Activated naive CD8-positive, alpha-beta T cell treated with anti-CD3 and anti-CD28 coated beads, Interleukin-2, amount 10 ng/mL, durations not matched to agents 7 days and 5 days (primary cell): ENCODE data around the gene MYO18A. TPM values are rescaled to one million over a fixed set of nuclear protein-coding genes. Genes with fewer than 3 reads are reported as not detected.

Experiments used
- ATAC-seq: fragments of 150-1000 bp; cut with Tn5 transposase; one replicate; pipeline ENCODE4 v1.10.0; 2021; ENCODE audit warnings: low read depth, moderate library complexity
- POLR2A ChIA-PET: fragments of 350-600 bp; sonication (Branson Sonifier 250); formaldehyde crosslinking; loops from one replicate; lab custom pipeline; 2021; ENCODE audit warnings: antibody characterized with exemption; lab: Charles Lee
- DNase-seq: peaks from one replicate; pipeline ENCODE4 v3.0.0; 2021
- H3K27ac Mint-ChIP-seq: one replicate; pipeline ENCODE4 v1.8.0; 2022; ENCODE audit warnings: mild to moderate bottlenecking, mixed read lengths
- H3K27me3 Mint-ChIP-seq: one replicate; pipeline ENCODE4 v1.8.0; 2022; ENCODE audit warnings: mild to moderate bottlenecking, moderate library complexity, mixed read lengths
- H3K36me3 Mint-ChIP-seq: one replicate; pipeline ENCODE4 v1.8.0; 2021; ENCODE audit warnings: mild to moderate bottlenecking, mixed read lengths
- H3K4me1 Mint-ChIP-seq: one replicate; pipeline ENCODE4 v1.8.0; 2021; ENCODE audit warnings: mixed read lengths
- H3K4me3 Mint-ChIP-seq: one replicate; pipeline ENCODE4 v1.8.0; 2022; ENCODE audit warnings: mild to moderate bottlenecking, moderate library complexity, mixed read lengths
- H3K9me3 Mint-ChIP-seq: one replicate; pipeline ENCODE4 v1.8.0; 2021; ENCODE audit warnings: mixed read lengths
- total RNA-seq, 2 experiments: library from RNA; stranded (reverse); gene quantifications; one replicate each; pipeline ENCODE4 v1.2.3, GENCODE V29; 2021

MYO18A gene
- total RNA-seq, 2 experiments from 2014 or later: 79.7 to 80.6 TPM

GRCh38 chr17:29133121-29133713 lies 47.0 kb downstream of the MYO18A start:
- Mint-ChIP-seq H3K4me1 (peaks cover 29% of the 10 kb centered on the region), H3K27ac (peak overlapping the region; percentile 50), H3K9me3 (no peaks in the 10 kb centered on the region), H3K36me3 (peaks cover 4% of the 10 kb centered on the region), H3K4me3 (no peak overlapping the region), H3K27me3 (no peaks in the 10 kb centered on the region)
- POLR2A ChIA-PET: interaction anchor here (0.5 to 6.6 kb wide), 4 partner anchors 7 to 20 kb away, joined by 3 to 51 read pairs (median 10); no protein-coding TSS in a partner anchor
- DNase-seq (no peak), ATAC-seq (peak; percentile 24)

DNA sequence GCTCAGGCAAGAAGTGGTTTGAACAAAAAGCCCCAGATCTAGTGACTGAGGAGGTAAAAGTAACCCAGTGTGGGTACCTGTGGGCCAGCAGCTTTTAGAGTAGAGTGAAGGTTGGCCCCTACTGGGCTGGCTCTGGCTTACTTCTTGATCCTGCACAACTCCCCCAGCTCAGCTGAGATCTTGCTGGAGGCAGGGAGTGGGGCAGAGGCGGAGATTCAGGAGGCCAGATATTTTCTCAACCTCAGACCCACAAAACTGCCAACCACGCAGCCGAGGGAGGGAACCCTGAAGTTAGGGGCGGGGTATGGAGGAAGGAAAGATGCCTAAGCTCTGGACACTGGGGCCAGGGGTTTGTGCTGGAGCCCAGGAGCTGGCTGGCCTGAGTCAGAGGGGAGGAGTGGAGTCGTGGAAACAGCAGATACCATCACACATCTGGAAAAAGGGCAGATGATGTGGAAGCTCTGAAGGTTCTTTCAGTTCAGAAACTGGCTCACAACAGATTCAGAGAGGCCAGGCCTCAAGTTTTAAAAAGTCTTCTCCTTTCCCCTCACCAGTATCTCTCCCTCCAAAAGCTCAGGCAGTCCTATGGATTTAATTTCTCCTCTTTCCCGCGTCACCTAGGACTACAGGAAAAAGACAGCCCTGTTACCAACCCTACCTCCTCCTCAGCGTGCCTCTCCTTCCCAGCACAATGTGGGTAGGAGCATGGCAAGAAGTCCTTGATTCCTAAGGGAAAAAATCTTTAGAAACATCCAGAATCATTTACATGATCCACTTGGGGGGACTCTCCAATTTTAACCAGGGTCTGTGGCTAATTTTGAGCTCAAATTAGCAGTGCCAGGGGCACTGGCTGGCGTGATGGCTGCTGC lies 48.1 kb downstream of the MYO18A start:
- no peak overlapping the region for H3K27ac Mint-ChIP-seq
- no peaks in the 10 kb centered on the region for H3K27me3 Mint-ChIP-seq
- H3K36me3 Mint-ChIP-seq: peaks cover 4% of the 10 kb centered on the region
- no peak for ATAC-seq
- no peak for DNase-seq
- H3K4me3 Mint-ChIP-seq: no peak overlapping the region
- POLR2A ChIA-PET: interaction anchor here (1.1 to 6.6 kb wide), 3 partner anchors 7 to 17 kb away, joined by 4 to 51 read pairs (median 17); no protein-coding TSS in a partner anchor
- H3K4me1 Mint-ChIP-seq: peaks cover 21% of the 10 kb centered on the region
- no peaks in the 10 kb centered on the region for H3K9me3 Mint-ChIP-seq

DNA sequence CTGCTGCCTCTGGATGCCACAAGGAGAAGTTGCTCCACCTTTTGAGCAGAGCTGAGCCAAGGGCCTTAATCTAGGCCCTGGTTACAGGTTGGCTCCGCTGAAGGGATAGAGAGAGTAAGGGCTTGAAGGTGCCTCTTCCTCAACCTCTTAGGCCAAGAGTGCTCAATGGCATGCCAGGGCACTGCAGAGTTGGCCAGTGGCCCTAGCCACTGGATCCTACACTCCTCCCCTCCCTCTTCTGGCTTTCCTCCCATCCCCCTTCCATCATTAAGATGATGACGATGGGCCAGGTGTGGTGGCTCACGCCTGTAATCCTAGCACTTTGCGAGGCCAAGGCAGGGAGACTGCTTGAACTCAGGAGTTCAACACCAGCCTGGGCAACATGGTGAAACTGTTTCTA lies 50.5 kb downstream of the MYO18A start:
- Mint-ChIP-seq H3K36me3 (no peaks in the 10 kb centered on the region), H3K4me3 (no peak overlapping the region), H3K4me1 (peaks cover 15% of the 10 kb centered on the region), H3K27me3 (no peaks in the 10 kb centered on the region), H3K9me3 (no peaks in the 10 kb centered on the region), H3K27ac (no peak overlapping the region)
- DNase-seq (no peak), ATAC-seq (no peak)
- POLR2A ChIA-PET: interaction anchor here (0.6 to 6.6 kb wide), 3 partner anchors 10 to 150 kb away, joined by 3 to 51 read pairs (median 17); no protein-coding TSS in a partner anchor

DNA sequence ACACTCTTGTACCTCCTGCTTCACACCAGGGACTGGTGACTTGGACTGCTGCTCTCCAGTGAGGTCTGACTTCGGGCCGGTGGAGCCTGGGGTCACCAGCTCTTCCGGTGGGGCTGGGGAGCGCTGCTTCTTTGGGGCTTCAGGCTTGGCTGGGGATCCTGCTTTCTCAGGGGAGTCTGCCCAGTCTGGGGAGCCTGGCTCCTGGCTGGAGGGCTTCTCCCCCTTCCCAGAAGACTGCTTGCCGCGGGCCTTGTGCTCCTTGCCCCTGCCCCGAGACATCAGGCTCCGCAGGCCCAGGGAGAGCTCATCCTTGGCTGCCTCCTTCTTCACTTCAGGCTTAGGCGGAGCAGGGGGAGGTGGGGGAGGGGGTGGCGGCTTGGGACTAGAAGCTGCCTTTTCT lies 52.4 kb downstream of the MYO18A start:
- DNase-seq (no peak), ATAC-seq (no peak)
- no peaks in the 10 kb centered on the region for H3K9me3 Mint-ChIP-seq
- H3K27me3 Mint-ChIP-seq: no peaks in the 10 kb centered on the region
- POLR2A ChIA-PET: interaction anchor here (6.6 kb wide), 1 partner anchor 12 kb away, joined by 51 read pairs; no protein-coding TSS in a partner anchor
- H3K4me1 Mint-ChIP-seq: peaks cover 17% of the 10 kb centered on the region
- no peak overlapping the region for H3K27ac Mint-ChIP-seq
- H3K4me3 Mint-ChIP-seq: no peak overlapping the region
- H3K36me3 Mint-ChIP-seq: no peaks in the 10 kb centered on the region

- Mint-ChIP-seq H3K9me3 (no peaks in the 10 kb centered on the region), H3K27me3 (no peaks in the 10 kb centered on the region), H3K36me3 (no peaks in the 10 kb centered on the region), H3K27ac (peak overlapping the region; percentile 30), H3K4me1 (peaks cover 7% of the 10 kb centered on the region), H3K4me3 (no peak overlapping the region)
- POLR2A ChIA-PET: interaction anchor here (2.7 to 6.6 kb wide), 2 partner anchors 14 kb away, joined by 50 to 51 read pairs; no protein-coding TSS in a partner anchor
- ATAC-seq (no peak), DNase-seq (no peak)
These were observed 53.8 kb downstream of the MYO18A start for GRCh38 chr17:29126268-29126930.

DNA sequence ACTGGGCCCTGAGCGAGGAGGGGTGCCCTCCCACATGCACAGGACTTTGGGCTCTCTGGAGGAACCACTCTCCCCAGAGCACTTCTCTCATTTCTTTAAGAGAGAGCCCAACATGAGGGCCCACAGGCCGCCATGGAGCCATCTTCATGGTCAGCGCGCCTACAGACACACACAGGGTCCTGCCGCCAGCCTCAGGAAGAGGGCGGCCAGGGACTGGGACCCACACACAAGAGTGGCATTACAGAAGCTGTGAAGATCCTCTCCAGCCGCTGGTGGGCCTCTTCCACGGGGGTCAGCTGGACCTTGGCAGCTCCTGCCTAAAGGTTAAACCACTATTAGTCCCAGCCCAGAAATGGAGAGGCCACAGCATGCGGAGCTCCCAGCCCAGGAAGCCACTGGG lies 54.5 kb downstream of the MYO18A start:
- Mint-ChIP-seq H3K27me3 (no peaks in the 10 kb centered on the region), H3K4me1 (peaks cover 2% of the 10 kb centered on the region), H3K9me3 (no peaks in the 10 kb centered on the region), H3K4me3 (no peak overlapping the region), H3K27ac (no peak overlapping the region), H3K36me3 (no peaks in the 10 kb centered on the region)
- no peak for DNase-seq
- POLR2A ChIA-PET: interaction anchor here (1.7 to 2.7 kb wide), 3 partner anchors 7 to 20 kb away, joined by 4 to 50 read pairs (median 14); no protein-coding TSS in a partner anchor
- no peak for ATAC-seq

GRCh38 chr17:29124925-29125273 lies 55.3 kb downstream of the MYO18A start:
- H3K36me3 Mint-ChIP-seq: no peaks in the 10 kb centered on the region
- H3K27me3 Mint-ChIP-seq: no peaks in the 10 kb centered on the region
- DNase-seq (no peak), ATAC-seq (no peak)
- H3K4me1 Mint-ChIP-seq: peaks cover 2% of the 10 kb centered on the region
- POLR2A ChIA-PET: interaction anchor here (0.5 to 2.7 kb wide), 8 partner anchors 8 to 312 kb away, joined by 3 to 50 read pairs (median 6); partner anchors contain the start of genes MYO18A and NUFIP2
- H3K27ac Mint-ChIP-seq: peak overlapping the region; percentile 28
- H3K9me3 Mint-ChIP-seq: no peaks in the 10 kb centered on the region
- no peak overlapping the region for H3K4me3 Mint-ChIP-seq

DNA sequence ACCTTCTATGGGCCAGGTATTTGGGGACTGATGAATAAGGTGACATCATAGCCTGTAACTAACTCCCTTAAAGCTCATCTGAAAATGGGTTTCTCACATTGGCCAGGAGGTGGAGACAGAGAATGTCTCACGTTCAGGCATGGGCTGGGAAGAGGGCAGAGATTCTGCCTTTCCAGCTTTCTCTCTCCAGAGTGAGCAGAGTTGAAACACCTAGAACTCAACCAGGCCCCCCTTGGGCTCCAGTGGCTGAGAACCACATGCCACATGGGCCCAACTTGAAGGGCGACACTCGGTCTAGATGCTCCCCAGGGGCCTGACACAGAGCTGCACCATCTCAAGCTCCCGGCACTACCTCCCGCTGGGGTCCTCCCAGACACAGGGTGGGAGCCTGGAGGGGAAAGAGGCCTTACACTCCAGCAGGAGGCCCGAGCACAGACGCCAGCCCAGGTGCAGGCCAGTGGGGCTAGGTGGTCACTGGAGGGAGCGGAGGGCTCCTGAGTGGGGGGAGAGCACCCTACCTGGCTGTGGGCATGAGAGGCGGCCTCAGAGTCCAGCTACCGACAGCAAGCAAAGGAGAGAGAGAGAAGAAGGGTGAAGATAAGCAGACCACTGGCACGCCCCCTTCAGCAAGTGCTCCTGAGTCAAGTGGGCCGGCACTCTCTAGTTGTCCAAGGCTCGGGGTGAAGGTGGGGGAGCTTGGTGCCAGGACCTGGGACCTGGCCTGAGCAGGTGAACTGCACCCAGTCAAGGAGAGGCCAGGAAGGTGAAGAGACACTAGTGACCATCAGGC lies 55.9 kb downstream of the MYO18A start:
- Mint-ChIP-seq H3K9me3 (no peaks in the 10 kb centered on the region), H3K27me3 (no peaks in the 10 kb centered on the region), H3K4me3 (no peak overlapping the region), H3K4me1 (peaks cover 2% of the 10 kb centered on the region), H3K36me3 (peaks cover 2% of the 10 kb centered on the region), H3K27ac (no peak overlapping the region)
- DNase-seq (no peak), ATAC-seq (peak; percentile 94)
- POLR2A ChIA-PET: interaction anchor here (0.5 to 2.7 kb wide), 10 partner anchors 8 to 311 kb away, joined by 3 to 50 read pairs (median 4); partner anchors contain the start of genes MYO18A, NUFIP2 and PHF12

DNA sequence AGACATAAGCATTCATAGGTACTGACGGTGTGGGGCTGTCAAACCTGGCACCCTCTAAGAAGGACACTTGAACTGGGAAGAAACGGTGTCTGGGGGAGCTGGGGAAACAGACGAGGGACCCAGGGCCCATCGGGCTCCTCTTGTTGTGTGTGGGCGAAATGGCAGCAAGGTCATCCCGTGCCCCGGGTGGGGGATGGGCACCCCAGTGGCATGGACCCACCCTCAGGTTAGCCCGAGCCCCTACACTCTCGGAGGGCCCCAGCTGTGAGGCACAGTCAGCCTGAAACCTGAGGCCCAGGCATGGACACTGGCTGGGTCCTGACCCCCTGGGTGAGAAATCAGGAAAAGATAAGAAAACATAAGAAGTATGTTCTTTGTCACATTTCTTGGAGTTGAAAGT lies 57.1 kb downstream of the MYO18A start:
- no peak for DNase-seq
- H3K4me1 Mint-ChIP-seq: peaks cover 2% of the 10 kb centered on the region
- no peaks in the 10 kb centered on the region for H3K9me3 Mint-ChIP-seq
- POLR2A ChIA-PET: no interaction called here
- H3K27ac Mint-ChIP-seq: no peak overlapping the region
- ATAC-seq: no peak
- no peak overlapping the region for H3K4me3 Mint-ChIP-seq
- H3K36me3 Mint-ChIP-seq: peaks cover 4% of the 10 kb centered on the region
- no peaks in the 10 kb centered on the region for H3K27me3 Mint-ChIP-seq

DNA sequence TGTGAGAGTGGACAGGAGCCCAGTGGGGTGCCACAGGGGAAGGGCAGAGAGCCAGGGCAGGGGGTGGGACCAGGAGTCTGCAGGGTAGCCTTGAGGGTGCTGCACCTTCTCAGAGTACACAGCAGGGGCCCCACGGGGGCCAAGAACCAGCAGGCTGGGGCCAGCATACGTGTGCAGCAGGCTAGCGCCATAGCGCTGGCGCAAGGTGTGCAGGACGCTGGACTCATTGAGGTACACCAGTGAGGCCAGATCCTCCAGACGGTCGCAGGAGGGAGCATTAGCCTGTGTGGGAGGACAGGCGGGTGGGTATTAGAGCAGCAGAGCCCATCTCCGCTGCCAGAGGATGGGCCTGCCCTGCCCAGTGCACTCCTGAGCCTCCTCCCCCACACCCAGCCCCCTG lies 58.8 kb downstream of the MYO18A start:
- Mint-ChIP-seq H3K36me3 (peaks cover 4% of the 10 kb centered on the region), H3K4me1 (peaks cover 6% of the 10 kb centered on the region), H3K9me3 (no peaks in the 10 kb centered on the region), H3K4me3 (no peak overlapping the region), H3K27me3 (no peaks in the 10 kb centered on the region), H3K27ac (no peak overlapping the region)
- DNase-seq (no peak), ATAC-seq (no peak)
- POLR2A ChIA-PET: no interaction called here

DNA sequence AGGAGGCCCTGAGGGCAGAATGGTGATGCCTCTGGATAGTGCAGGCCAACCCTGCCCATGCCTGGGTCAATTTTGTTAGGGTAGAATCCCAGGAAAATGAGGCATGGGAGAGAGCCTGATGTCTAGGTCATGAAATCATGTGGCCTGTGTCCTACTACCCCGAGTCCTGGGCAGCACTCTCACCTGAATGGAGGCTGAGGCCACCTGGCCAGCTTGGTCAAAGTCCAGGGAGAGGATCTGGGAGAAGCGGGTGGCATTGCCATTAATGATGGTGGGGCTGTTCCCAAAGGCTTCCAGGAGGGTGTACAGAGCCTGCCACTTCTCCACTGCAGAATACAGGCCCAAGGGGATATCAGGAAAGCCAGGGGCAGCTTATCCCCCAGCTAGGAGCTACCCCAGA lies 59.8 kb downstream of the MYO18A start:
- H3K27me3 Mint-ChIP-seq: no peaks in the 10 kb centered on the region
- H3K27ac Mint-ChIP-seq: no peak overlapping the region
- H3K36me3 Mint-ChIP-seq: peaks cover 4% of the 10 kb centered on the region
- H3K9me3 Mint-ChIP-seq: no peaks in the 10 kb centered on the region
- peaks cover 9% of the 10 kb centered on the region for H3K4me1 Mint-ChIP-seq
- no peak overlapping the region for H3K4me3 Mint-ChIP-seq
- POLR2A ChIA-PET: interaction anchor here (1.1 kb wide), 1 partner anchor 20 kb away, joined by 3 read pairs; no protein-coding TSS in a partner anchor
- DNase-seq (no peak), ATAC-seq (no peak)

GRCh38 chr17:29119265-29119664 lies 60.9 kb downstream of the MYO18A start:
- H3K4me3 Mint-ChIP-seq: no peak overlapping the region
- ATAC-seq (no peak), DNase-seq (no peak)
- peaks cover 4% of the 10 kb centered on the region for H3K36me3 Mint-ChIP-seq
- no peaks in the 10 kb centered on the region for H3K9me3 Mint-ChIP-seq
- H3K27ac Mint-ChIP-seq: no peak overlapping the region
- H3K27me3 Mint-ChIP-seq: no peaks in the 10 kb centered on the region
- peaks cover 8% of the 10 kb centered on the region for H3K4me1 Mint-ChIP-seq
- POLR2A ChIA-PET: interaction anchor here (1.1 kb wide), 1 partner anchor 21 kb away, joined by 3 read pairs; no protein-coding TSS in a partner anchor
